Right hindlimb (tissue), 1 donor: Measurements from ENCODE around the gene ARHGAP21.
"Not testable (repeated sequence)": the region's sequence is repeated elsewhere in the genome, so short reads cannot be mapped to it uniquely, and the experiment has no call there.

ENCODE experiments used
- DNase-seq: peaks from one replicate; pipeline ENCODE4 v3.0.0-alpha.2; 2018

Gene ARHGAP21

DNA sequence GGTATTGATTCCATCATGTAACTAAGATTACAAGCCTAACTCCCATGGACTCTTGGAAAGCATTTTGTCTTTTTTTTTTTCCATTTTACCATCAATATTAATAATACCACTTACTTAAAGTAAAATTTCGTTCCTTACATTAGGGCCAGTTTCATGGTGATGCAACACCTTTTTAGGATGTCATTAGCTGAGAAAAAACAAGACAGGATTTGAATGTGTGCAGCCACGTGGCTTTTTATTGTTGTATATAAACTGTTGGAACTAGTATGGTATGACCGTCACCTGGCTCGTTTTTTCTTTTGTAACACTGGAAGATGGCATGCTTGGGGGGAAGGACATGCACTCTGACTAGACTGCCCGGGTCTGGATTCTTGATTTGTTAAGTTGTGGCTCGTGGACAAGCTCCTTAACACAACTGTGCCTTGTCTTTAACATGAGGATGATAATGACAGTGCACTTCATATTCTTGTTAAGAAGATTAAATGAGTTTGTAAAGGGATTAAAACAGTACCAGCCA, 42.1 kb downstream of the ARHGAP21 start:
- DNase-seq, result no peak

- no peak for DNase-seq
Observed at GRCh38 chr10:24680647-24681524, 42.8 kb downstream of the ARHGAP21 start.

DNA sequence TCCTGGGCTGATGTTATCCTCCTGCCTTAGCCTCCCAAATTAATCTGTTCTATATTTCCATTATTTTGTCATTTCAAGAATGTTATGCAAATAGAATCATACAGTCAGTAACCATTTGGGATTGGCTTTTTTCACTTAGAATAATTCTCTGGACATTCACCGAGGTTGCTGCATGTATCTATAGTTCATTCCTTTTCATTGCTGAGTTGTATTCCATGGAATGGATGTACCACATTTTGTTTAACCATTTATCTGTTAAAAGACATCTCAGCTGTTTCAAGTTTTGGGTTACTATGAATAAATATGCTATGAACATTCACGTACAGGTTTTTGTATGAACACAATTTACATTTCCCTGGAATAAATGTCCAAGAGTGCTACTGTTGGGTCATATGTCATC, 44.9 kb downstream of the ARHGAP21 start:
- no peak for DNase-seq

GRCh38 chr10:24674892-24675632, 48.6 kb downstream of the ARHGAP21 start:
- DNase-seq, result no peak

- DNase-seq, result no peak
Observed at GRCh38 chr10:24670964-24671670, 52.6 kb downstream of the ARHGAP21 start.

DNA sequence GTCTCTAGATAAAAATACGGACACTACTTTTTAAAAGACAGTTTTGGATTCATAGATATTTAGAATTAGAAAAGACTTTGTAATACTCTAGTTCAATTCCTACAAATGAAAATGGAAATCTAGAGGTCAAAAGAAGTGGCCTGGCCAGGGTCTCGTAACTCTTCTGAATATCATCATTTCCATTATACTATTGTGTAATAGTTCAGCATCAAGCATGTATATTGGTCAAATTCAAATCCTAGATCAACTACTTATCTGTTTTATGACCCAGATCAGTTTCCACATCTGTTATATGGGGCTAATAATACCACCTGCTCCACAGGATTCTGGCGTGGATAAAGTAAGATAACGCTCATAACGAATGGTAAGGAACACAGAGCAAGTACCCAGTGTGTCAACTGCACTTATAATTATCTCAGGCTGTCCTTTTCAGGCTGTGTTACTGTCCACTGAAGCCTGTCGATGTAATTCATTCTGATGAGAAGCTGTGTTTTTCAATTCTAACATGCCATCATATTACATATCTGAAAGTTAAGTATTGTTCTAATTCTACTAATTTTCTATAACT, 54.3 kb downstream of the ARHGAP21 start:
- DNase-seq, result no peak

- no peak for DNase-seq
Observed at GRCh38 chr10:24668247-24668646, 55.4 kb downstream of the ARHGAP21 start.

DNA sequence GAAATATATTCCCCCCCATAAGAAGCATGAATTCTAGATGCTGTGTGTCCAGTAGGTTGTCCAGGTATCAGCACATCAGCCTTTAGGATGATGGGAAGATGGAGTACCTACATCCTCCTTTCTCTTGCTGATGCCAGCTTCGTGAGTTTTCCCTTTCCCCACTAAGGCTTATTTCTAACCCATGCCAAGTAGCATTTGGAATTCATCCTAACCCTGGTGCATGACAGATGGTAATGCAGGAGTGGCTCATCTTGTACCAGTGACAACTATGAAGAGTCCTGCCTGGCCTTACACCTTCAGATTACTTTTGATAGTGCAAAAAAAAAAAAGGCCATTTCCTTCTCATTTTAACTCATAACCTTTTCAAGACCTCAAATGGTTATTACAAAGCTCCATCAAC, 58.7 kb downstream of the ARHGAP21 start:
- no peak for DNase-seq

GRCh38 chr10:24661376-24661775, 62.3 kb downstream of the ARHGAP21 start:
- no peak for DNase-seq

GRCh38 chr10:24658319-24658718, 65.4 kb downstream of the ARHGAP21 start:
- DNase-seq, result not testable (repeated sequence)

DNA sequence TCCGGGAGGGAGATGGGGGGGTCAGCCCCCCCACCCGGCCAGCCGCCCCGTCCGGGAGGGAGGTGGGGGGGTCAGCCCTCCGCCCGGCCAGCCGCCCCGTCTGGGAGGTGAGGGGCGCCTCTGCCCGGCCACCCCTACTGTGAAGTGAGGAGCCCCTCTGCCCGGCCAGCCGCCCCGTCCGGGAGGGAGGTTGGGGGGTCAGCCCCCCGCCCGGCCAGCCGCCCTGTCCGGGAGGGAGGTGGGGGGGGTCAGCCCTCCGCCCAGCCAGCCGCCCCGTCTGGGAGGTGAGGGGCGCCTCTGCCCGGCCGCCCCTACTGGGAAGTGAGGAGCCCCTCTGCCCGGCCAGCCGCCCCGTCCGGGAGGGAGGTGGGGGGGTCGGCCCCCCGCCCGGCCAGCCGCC, 67.4 kb downstream of the ARHGAP21 start:
- DNase-seq, result not testable (repeated sequence)

- DNase-seq, result no peak
Observed at GRCh38 chr10:24652381-24652957, 71.2 kb downstream of the ARHGAP21 start.

DNA sequence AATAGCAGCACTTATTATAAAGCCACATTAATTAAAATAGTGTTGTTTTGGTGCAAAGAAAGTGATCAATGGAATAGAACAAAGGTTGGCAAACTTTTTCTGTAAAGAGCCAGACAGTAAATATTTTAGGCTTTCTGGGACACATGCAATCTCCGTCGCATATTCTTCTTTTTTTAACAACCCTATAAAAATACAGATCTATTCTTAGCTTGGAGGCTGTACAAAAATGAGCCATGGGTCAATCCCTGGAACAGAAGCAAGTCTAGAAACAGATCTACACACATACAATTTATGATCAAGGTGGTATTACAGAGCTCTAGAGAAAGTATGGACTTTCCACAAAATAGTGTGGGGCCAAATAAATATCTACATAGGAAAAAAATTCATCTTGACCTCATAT, 71.8 kb downstream of the ARHGAP21 start:
- DNase-seq, result no peak

- DNase-seq, result no peak
Observed at GRCh38 chr10:24650669-24651391, 72.9 kb downstream of the ARHGAP21 start.

DNA sequence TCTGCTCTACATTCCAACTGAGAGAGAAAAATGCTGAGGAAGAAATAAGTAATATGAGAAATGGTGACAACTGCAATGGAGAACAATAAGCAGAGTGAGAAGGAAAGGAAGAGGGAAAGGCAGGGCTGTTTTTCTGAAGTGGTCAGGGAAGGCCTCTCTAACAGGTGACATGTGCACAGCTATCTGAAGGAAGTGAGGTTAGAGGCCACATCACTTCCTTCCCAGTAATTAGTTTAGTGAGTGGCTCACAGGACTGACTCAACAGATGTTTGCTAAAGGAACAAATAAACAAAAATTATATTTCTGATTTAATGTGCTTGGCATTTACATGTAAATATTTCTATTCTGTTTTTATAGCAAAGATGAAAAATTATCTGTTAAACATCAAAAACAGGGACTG, 77.9 kb downstream of the ARHGAP21 start:
- DNase-seq, result no peak

DNA sequence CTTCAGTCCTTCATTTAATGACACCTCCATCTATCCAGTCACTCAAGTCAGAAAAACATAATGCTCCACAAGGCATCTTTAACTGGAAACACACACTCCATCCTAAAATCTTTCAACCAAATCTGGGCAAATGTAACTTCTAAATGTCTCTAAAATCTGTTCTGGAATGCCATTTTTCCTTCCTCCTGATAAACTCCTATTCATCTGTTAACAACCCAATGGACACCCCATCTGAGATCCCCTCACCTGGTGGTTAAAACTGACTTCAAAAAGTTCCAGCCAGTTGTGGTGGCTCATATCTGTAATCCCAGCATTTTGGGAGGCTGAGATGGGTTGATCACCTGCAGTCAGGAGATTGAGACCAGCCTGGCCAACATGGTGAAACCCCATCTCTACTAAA, 78.7 kb downstream of the ARHGAP21 start:
- no peak for DNase-seq

DNA sequence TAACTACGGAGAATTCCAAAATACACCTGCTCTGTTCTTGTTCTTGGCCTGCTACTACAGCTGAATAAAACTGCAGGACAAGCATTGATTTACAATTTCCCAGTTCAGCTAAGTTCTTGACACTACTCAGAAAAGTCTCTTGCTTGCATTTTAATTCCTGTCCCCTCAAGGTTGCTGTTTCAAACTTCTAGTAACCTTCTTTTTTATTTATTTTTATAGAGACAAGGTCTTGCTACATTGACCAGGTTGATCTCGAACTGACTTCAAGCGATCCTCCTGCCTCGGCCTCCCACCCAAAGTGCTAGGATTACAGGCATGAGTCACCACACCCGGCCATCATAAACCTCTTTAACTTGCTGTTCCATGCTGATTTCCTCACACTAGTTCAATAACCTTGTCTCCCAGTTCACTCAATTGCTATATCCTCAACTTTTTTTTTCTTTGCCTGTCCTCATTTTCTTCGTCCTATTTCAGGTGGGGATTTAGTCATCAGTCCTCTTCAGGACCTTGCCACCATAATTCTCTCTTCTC, 79.9 kb downstream of the ARHGAP21 start:
- DNase-seq, result no peak

DNA sequence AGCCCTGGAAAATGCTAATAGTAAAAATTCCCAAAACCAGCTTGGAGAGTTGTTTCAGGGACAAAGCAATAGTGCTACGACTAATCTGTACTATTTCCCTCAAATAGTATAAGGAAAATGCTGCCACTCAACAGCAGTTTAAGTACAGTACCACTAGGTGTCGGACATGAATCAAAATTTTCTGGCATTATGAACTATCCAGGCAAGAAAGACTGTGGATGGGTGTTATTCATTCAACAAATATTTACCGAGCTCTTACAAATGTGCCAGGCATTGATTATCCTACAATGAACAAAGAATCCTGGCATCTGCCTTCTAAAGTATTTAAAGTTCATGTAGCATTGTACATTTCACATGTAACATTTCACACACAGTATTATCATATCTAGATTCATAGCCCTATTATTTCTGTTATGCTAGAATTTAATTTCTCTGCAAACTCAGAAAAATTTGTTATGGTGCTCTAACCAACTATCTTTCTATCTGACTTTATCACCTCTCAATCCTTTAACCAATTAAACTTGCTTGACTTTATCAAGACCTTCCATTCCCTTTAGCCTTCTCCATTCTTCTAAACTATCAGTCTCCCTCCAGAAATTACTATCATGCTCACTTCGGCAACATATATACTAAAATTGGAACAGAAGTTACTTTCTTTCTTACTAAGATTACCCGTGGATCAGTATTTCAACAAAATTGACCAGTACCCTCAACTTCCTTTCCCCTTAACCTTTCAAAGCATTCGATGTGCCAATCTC, 80.6 kb downstream of the ARHGAP21 start:
- DNase-seq, result no peak

- no peak for DNase-seq
Observed at GRCh38 chr10:24639124-24639523, 84.6 kb downstream of the ARHGAP21 start.

GRCh38 chr10:24625778-24626177, 97.9 kb downstream of the ARHGAP21 start:
- no peak for DNase-seq

DNA sequence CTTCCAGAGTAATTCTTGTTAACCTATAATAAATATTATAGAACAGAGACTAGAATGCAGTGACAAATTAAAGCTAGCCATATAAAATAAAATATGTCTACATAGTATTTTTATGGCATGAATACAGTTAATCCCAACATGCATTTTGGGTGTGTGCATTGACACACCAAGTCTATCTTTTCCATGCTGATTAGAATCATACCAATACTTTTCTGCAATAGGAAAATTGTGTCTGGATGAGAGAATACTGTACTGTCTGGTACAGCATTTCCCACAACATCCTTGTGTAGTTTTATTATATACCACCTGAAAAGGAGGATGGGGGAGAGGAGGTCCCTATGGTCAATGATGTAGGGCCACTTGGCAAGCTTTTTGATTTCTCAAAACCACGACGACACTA, 100.3 kb downstream of the ARHGAP21 start:
- DNase-seq, result no peak
